ENCODE results near the gene DHFR.
"Not testable (repeated sequence)": the region's sequence is repeated elsewhere in the genome, so short reads cannot be mapped to it uniquely, and the experiment has no call there.

DHFR gene

DNA sequence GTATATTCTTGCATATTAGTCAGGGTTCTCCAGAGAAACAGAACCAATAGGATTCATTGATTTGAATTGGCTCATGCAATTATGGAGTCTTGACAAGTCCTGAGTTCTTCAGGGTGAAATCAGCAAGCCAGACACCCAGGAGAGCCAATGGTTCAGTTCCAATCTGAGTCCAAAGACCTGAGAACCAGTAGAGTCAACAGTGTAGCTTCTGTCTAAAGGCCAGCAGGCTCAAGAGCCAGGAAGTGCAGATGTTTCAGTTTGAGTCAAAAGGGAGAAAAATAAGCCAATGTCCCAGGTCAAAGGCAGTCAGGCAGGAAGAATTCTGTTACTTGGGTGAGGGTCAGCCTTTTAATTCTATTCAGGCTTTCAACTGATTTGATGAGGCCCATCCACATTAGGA, 47.0 kb downstream of the DHFR start:
- in situ Hi-C loops (cut with MboI; ENCODE audit: low sequenced_read_pairs), result no loop called here
- Histone ChIP-seq H3K27me3 (ENCODE audit: low read depth) (no peaks in the 10 kb centered on the region), H3K36me3 (replicated peaks) (no peaks in the 10 kb centered on the region), H3K9me3 (no peaks in the 10 kb centered on the region), H3K4me1 (peaks cover 18% of the 10 kb centered on the region), H3K4me3 (no peak overlapping the region)
- no peak for DNase-seq (ENCODE audit: low spot score in 2 of 2)

- no peak overlapping the region for H3K4me3 ChIP-seq
- in situ Hi-C loops (cut with MboI; ENCODE audit: low sequenced_read_pairs), result no loop called here
- H3K27me3 ChIP-seq (ENCODE audit: low read depth), result no peaks in the 10 kb centered on the region
- H3K9me3 ChIP-seq, result no peaks in the 10 kb centered on the region
- peak in 1 of 2 experiments; percentile 96 for DNase-seq (ENCODE audit: low spot score in 2 of 2)
- H3K36me3 ChIP-seq (replicated peaks), result no peaks in the 10 kb centered on the region
- H3K4me1 ChIP-seq, result peaks cover 18% of the 10 kb centered on the region
Observed at GRCh38 chr5:80607343-80607742, 47.4 kb downstream of the DHFR start.

DNA sequence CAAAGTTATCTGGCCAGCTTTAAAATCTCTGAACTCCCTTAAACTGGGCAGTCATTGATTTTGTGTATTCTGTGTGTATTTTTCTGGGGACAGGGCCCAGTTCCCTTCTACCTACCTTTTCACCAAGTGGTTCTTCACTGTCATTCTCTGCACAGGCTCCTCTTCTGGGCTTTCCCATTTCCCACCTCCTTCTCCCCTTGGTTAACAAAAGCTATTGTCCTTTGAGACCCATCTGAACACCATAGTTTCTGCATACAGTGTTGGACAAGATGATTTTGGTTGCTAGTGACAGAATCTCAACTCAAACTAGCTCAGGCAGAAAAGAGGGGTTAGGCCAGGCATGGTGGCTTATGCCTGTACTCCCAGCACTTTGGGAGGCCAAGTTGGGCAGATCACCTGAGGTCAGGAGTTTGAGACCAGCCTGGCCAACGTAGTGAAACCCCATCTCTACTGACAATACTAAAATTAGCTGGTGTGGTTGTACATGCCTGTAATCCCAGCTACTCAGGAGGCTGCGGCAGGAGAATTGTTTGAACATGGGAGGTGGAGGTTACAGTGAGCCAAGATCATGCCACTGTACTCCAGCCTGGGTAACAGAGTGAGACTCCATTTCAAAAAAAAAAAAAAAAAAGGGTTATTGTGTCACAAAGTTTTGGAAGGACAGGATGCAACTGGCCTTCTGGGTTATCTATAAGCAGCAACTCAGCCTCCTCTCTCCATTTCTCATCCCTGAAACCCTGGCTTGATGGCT, 53.7 kb downstream of the DHFR start:
- Histone ChIP-seq H3K4me1 (peaks cover 2% of the 10 kb centered on the region; the same call in 1 of the 2 replicates), H3K9me3 (no peaks in the 10 kb centered on the region), H3K4me3 (no peak overlapping the region), H3K36me3 (replicated peaks) (no peaks in the 10 kb centered on the region), H3K27me3 (ENCODE audit: low read depth) (no peaks in the 10 kb centered on the region)
- no peak for DNase-seq (ENCODE audit: low spot score in 2 of 2)
- in situ Hi-C loops (cut with MboI; ENCODE audit: low sequenced_read_pairs), result no loop called here

GRCh38 chr5:80597500-80597899, 57.3 kb downstream of the DHFR start:
- no peaks in the 10 kb centered on the region for H3K9me3 ChIP-seq
- H3K27me3 ChIP-seq (ENCODE audit: low read depth), result no peaks in the 10 kb centered on the region
- DNase-seq (ENCODE audit: low spot score in 2 of 2), result no peak
- in situ Hi-C loops (cut with MboI; ENCODE audit: low sequenced_read_pairs), result no loop called here
- H3K4me3 ChIP-seq, result no peak overlapping the region
- no peaks in the 10 kb centered on the region for H3K36me3 ChIP-seq (replicated peaks)
- no peaks in the 10 kb centered on the region for H3K4me1 ChIP-seq

DNA sequence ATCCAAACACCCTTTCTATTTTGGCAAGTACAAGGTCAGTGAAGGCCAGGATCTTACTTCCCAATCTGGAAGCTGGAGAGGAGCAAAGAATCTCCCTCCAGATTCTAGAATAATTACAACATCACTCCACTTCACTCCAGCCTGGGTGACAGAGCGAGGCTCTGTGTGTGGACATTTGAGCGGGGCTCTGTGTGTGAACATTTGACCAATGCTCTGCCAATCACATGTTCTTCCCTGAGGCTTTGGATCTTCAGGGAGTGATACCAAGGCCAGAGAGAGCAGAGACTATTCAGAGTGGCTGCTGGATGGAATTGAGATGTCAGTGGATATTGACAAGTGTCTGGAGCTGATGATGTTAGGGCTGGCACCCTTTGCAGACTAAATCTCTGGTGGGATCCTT, 60.0 kb downstream of the DHFR start:
- in situ Hi-C loops (cut with MboI; ENCODE audit: low sequenced_read_pairs), result no loop called here
- Histone ChIP-seq H3K4me1 (no peaks in the 10 kb centered on the region), H3K9me3 (no peaks in the 10 kb centered on the region), H3K4me3 (no peak overlapping the region), H3K27me3 (ENCODE audit: low read depth) (no peaks in the 10 kb centered on the region), H3K36me3 (replicated peaks) (no peaks in the 10 kb centered on the region)
- no peak for DNase-seq (ENCODE audit: low spot score in 2 of 2)

DNA sequence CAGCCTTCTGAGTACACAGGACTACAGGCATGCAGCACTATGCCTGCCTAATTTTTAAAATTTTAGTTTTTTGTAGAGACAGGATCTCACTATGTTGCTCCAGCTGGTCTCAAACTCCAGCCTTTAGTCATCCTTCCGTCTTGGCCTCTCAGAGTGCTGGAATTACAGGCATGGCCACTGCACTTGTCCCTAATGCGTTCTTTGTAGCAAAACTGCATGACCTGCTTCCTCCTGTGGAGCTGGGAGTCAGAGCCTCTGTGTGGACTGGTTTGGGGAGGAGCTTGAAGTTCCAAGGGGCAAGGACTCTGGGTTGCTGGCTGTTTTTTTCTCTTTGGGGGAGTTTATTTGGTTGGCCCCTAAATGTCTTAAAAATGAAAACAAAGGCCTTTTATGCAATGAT, 62.0 kb downstream of the DHFR start:
- in situ Hi-C loops (cut with MboI; ENCODE audit: low sequenced_read_pairs), result no loop called here
- no peaks in the 10 kb centered on the region for H3K36me3 ChIP-seq (replicated peaks)
- no peak overlapping the region for H3K4me3 ChIP-seq
- no peaks in the 10 kb centered on the region for H3K9me3 ChIP-seq
- H3K27me3 ChIP-seq (ENCODE audit: low read depth), result no peaks in the 10 kb centered on the region
- no peaks in the 10 kb centered on the region for H3K4me1 ChIP-seq
- no peak for DNase-seq (ENCODE audit: low spot score in 2 of 2)

- in situ Hi-C loops (cut with MboI; ENCODE audit: low sequenced_read_pairs), result no loop called here
- H3K4me1 ChIP-seq, result no peaks in the 10 kb centered on the region
- DNase-seq (ENCODE audit: low spot score in 2 of 2), result no peak
- H3K36me3 ChIP-seq (replicated peaks), result no peaks in the 10 kb centered on the region
- H3K27me3 ChIP-seq (ENCODE audit: low read depth), result no peaks in the 10 kb centered on the region
- no peak overlapping the region for H3K4me3 ChIP-seq
- H3K9me3 ChIP-seq, result no peaks in the 10 kb centered on the region
Observed at GRCh38 chr5:80592105-80592504, 62.7 kb downstream of the DHFR start.

DNA sequence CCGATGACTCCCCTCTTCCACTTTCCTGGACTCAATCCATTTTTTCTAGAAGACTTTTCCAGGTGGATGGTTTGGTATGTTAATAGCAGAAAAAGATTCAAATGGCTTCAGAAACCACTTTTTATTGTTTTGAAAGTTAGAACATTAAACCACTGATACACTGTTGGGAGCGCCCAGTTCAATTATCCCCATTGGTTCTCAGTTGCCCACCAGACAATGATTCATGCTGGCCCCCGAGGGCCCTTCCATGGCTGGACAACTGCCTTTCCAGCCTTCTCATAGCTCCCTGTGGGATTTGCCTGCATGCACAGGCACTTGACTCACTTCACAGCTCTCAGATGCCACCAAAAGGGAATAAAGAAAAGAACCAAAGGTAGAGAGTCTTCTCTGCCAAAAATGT, 63.4 kb downstream of the DHFR start:
- Histone ChIP-seq H3K27me3 (ENCODE audit: low read depth) (no peaks in the 10 kb centered on the region), H3K36me3 (replicated peaks) (no peaks in the 10 kb centered on the region), H3K9me3 (no peaks in the 10 kb centered on the region), H3K4me1 (no peaks in the 10 kb centered on the region), H3K4me3 (no peak overlapping the region)
- no peak for DNase-seq (ENCODE audit: low spot score in 2 of 2)
- in situ Hi-C loops (cut with MboI; ENCODE audit: low sequenced_read_pairs), result no loop called here

DNA sequence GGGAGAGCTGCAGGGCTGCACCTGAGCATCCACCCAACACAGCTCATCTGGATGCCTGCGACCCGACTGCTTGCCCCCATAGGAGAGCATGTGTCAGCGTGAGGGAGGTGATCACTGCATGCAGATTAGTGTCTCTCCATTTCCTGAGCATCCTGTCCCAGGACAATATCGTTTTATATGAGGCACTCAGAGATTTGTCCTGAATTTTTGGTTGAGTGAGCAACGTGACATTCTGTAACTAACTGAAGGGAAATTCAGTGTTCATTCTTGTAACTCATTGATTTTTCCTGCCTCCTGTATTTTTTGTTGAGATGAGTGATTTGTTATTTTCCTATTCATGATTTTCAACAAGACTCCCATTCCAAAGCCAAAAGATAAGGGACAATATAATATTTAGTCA, 64.0 kb downstream of the DHFR start:
- H3K4me1 ChIP-seq, result no peaks in the 10 kb centered on the region
- H3K4me3 ChIP-seq, result no peak overlapping the region
- H3K36me3 ChIP-seq (replicated peaks), result no peaks in the 10 kb centered on the region
- H3K27me3 ChIP-seq (ENCODE audit: low read depth), result no peaks in the 10 kb centered on the region
- no peaks in the 10 kb centered on the region for H3K9me3 ChIP-seq
- no peak for DNase-seq (ENCODE audit: low spot score in 2 of 2)
- in situ Hi-C loops (cut with MboI; ENCODE audit: low sequenced_read_pairs), result no loop called here

- H3K36me3 ChIP-seq (replicated peaks), result no peaks in the 10 kb centered on the region
- H3K9me3 ChIP-seq, result no peaks in the 10 kb centered on the region
- no peaks in the 10 kb centered on the region for H3K27me3 ChIP-seq (ENCODE audit: low read depth)
- no peak for DNase-seq (ENCODE audit: low spot score in 2 of 2)
- no peaks in the 10 kb centered on the region for H3K4me1 ChIP-seq
- no peak overlapping the region for H3K4me3 ChIP-seq
- in situ Hi-C loops (cut with MboI; ENCODE audit: low sequenced_read_pairs), result no loop called here
Observed at GRCh38 chr5:80588858-80589540, 65.8 kb downstream of the DHFR start.

DNA sequence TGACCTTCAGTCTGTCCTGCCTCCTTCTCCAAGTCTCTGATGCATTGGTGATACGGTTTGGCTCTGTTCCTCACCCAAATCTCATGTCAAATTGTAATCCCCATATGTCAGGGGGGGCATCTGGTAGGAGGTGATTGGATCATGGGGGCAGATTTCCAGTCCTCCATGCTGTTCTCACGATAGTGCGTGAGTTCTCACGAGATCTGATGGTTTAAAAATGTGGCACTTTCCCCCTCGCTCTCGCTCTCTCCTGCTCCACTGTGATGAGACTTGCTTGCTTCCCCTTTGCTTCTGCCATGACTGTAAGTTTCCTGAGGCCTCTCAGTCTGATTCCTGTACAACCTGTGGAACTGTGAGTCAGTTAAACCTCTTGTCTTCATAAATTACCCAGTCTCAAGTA, 70.0 kb downstream of the DHFR start:
- Histone ChIP-seq H3K4me3 (no peak overlapping the region), H3K36me3 (replicated peaks) (no peaks in the 10 kb centered on the region), H3K4me1 (no peaks in the 10 kb centered on the region), H3K9me3 (no peaks in the 10 kb centered on the region), H3K27me3 (ENCODE audit: low read depth) (no peaks in the 10 kb centered on the region; the same call in 1 of the 2 replicates)
- DNase-seq (ENCODE audit: low spot score in 2 of 2), result no peak
- in situ Hi-C loops (cut with MboI; ENCODE audit: low sequenced_read_pairs), result no loop called here

GRCh38 chr5:80580291-80580690, 74.5 kb downstream of the DHFR start:
- H3K9me3 ChIP-seq; H3K27me3 ChIP-seq (ENCODE audit: low read depth); H3K36me3 ChIP-seq (replicated peaks); H3K4me3 ChIP-seq; in situ Hi-C loops (cut with MboI; ENCODE audit: low sequenced_read_pairs); DNase-seq (ENCODE audit: low spot score in 2 of 2); H3K4me1 ChIP-seq: not testable (repeated sequence)

- in situ Hi-C loops (cut with MboI; ENCODE audit: low sequenced_read_pairs), result no loop called here
- H3K4me1 ChIP-seq, result no peaks in the 10 kb centered on the region
- no peak overlapping the region for H3K4me3 ChIP-seq
- H3K9me3 ChIP-seq, result no peaks in the 10 kb centered on the region
- H3K27me3 ChIP-seq (ENCODE audit: low read depth), result peaks cover 4% of the 10 kb centered on the region
- no peaks in the 10 kb centered on the region for H3K36me3 ChIP-seq (replicated peaks)
- no peak for DNase-seq (ENCODE audit: low spot score in 2 of 2)
Observed at GRCh38 chr5:80579050-80579449, 75.7 kb downstream of the DHFR start.

DNA sequence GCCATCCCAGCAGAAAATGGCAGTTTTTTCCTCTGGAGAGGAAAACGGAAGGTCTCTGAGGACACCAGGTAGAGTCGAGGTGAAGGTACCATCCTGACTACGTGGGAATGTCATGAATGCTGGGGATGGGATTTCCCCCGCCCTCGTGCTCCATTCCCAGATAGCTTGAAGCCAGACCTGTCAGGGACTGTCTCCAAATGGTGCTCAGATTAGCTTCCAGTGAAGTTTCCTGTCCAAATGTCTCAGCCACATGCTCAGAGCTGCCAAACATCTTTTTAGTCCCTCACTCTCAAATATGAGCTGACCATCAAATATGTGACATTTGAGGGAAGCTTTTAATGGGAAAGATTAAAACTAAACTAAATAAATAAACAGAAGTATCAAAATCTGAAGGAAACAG, 77.1 kb downstream of the DHFR start:
- Histone ChIP-seq H3K27me3 (ENCODE audit: low read depth) (peaks cover 4% of the 10 kb centered on the region), H3K4me3 (no peak overlapping the region), H3K36me3 (replicated peaks) (no peaks in the 10 kb centered on the region), H3K4me1 (no peaks in the 10 kb centered on the region), H3K9me3 (no peaks in the 10 kb centered on the region)
- in situ Hi-C loops (cut with MboI; ENCODE audit: low sequenced_read_pairs), result no loop called here
- no peak for DNase-seq (ENCODE audit: low spot score in 2 of 2)
